Loucy (cell line): ENCODE results near the gene TNKS1BP1.

Experiments
- CTCF ChIP-seq: fragments of 200-600 bp; sonication (generic); conservative IDR thresholded peaks from 2 replicates; pipeline ENCODE4 v1.5.1; 2014; ENCODE audit warnings: mild to moderate bottlenecking, antibody characterized with exemption, low read length
- EZH2phosphoT487 ChIP-seq: fragments of 200-600 bp; IDR thresholded peaks from 2 replicates; pipeline ENCODE4 v1.6.1; 2018; ENCODE audit warnings: antibody characterized with exemption, mild to moderate bottlenecking, moderate library complexity, borderline replicate concordance

- TF ChIP-seq CTCF (no peak), EZH2phosphoT487 (no peak)
Observed at GRCh38 chr11:57359396-57359795, 34.6 kb upstream of the TNKS1BP1 start.
